Right cardiac atrium (tissue), 5 donors: ENCODE measurements around the gene MAD1L1. TPM values are rescaled to one million over a fixed set of nuclear protein-coding genes. Genes with fewer than 3 reads are reported as not detected.

Source experiments
- ATAC-seq, 2 donors: fragments of 200-7000 bp; cut with Tn5 transposase; one replicate each; pipeline versions ENCODE4 v1.8.0 to v1.9.1; 2020; ENCODE audit warnings: moderate library complexity in 2 of 2, mild to moderate bottlenecking in 1 of 2
- DNase-seq, 3 donors: peaks; one replicate each; pipeline ENCODE4 v3.0.0-alpha.2; 2020
- H3K27ac ChIP-seq: one replicate; pipeline ENCODE4 v1.5.1; 2013; ENCODE audit warnings: mild to moderate bottlenecking, low read length, control low read depth, moderate library complexity
- H3K27me3 ChIP-seq: one replicate; pipeline ENCODE4 v1.6.1; 2013; ENCODE audit not compliant: control insufficient read depth, insufficient read depth
- H3K4me1 ChIP-seq: one replicate; pipeline ENCODE4 v1.6.1; 2013; ENCODE audit warnings: low read length; ENCODE audit not compliant: control insufficient read depth, insufficient read depth
- H3K4me3 ChIP-seq: one replicate; pipeline ENCODE4 v1.5.1; 2013; ENCODE audit warnings: low read length, control low read depth
- H3K9me3 ChIP-seq: one replicate; pipeline ENCODE4 v1.6.1; 2013; ENCODE audit warnings: low read length; ENCODE audit not compliant: control insufficient read depth
- WGBS: extraction: QIAGEN DNeasy Blood & Tissue Kit; methylation state at CpG from one replicate; pipeline ENCODE4 v1.1.7; 2013; 5-methylcytosine and 5-hydroxymethylcytosine counted together
- intact Hi-C, 4 donors: fragments of 100-400 bp; cut with DNase I; formaldehyde crosslinking; loops; one replicate each; pipeline versions ENCODE4 v1.11.0 to v1.14.0; 2022 to 2023
- polyA plus RNA-seq: library from polyadenylated mRNA; stranded (reverse); fragments of 200-250 nt; gene quantifications from one replicate; pipeline ENCODE4 v1.2.3, GENCODE V29; 2013
- total RNA-seq, 4 donors: library from RNA; stranded (reverse); fragmentation: NEBNext Ultra II Directional; extraction: Animal tissue kit (Norgen Biotek cat#: 25700); gene quantifications; one replicate each; pipeline ENCODE4 v1.2.1, GENCODE V29; 2021
- donor health status: healthy with polysubstance abuse.
- donor health status: DM: no; HTN: yes; CAD: no.
- donor health status: DM: no; HTN: no; CAD: no.
- donor health status: DM: no; HTN: yes; CAD: no; lungs with severe emphysema.
- donor health status: DM: yes; HTN: yes; CAD: no.

The MAD1L1 gene
- total and polyA plus RNA-seq, 5 donors = 15.3 to 41.0 (median 33.7) TPM

- no peak overlapping the region for H3K4me3 ChIP-seq
- DNase-seq (no peak), ATAC-seq (no peak)
- intact Hi-C loops = no loop called here
- H3K27me3 ChIP-seq = no peaks in the 10 kb centered on the region
- 89% methylated on average over 6 of the region's 6 CpGs for WGBS
- H3K9me3 ChIP-seq = no peaks in the 10 kb centered on the region
- H3K4me1 ChIP-seq = peaks cover 5% of the 10 kb centered on the region
- H3K27ac ChIP-seq = no peak overlapping the region
Measured at GRCh38 chr7:2154121-2154520, 78.6 kb downstream of the MAD1L1 start.

- DNase-seq = peak in 1 of 3 donors; percentile 6
Measured at GRCh38 chr7:2152646-2153045, 80.1 kb downstream of the MAD1L1 start.

GRCh38 chr7:2151801-2152612 is 80.7 kb downstream of the MAD1L1 start:
- WGBS = 89% methylated on average over 24 of the region's 24 CpGs
- ATAC-seq = no peak
- no peaks in the 10 kb centered on the region for H3K9me3 ChIP-seq
- H3K27ac ChIP-seq = no peak overlapping the region
- H3K4me1 ChIP-seq = no peaks in the 10 kb centered on the region
- peak; percentile 10 to 42 (median 31) for DNase-seq
- intact Hi-C loops = no loop called here
- no peaks in the 10 kb centered on the region for H3K27me3 ChIP-seq
- no peak overlapping the region for H3K4me3 ChIP-seq

More at GRCh38 chr7:2152646-2153045, 80.1 kb downstream of the MAD1L1 start:
- intact Hi-C loops = no loop called here
- Histone ChIP-seq H3K27me3 (no peaks in the 10 kb centered on the region), H3K4me1 (peaks cover 5% of the 10 kb centered on the region), H3K9me3 (no peaks in the 10 kb centered on the region), H3K4me3 (no peak overlapping the region), H3K27ac (no peak overlapping the region)
- WGBS = 87% methylated on average over 9 of the region's 9 CpGs
- no peak for ATAC-seq

- intact Hi-C loops = no loop called here
- Histone ChIP-seq H3K27me3 (no peaks in the 10 kb centered on the region), H3K9me3 (no peaks in the 10 kb centered on the region), H3K27ac (no peak overlapping the region), H3K4me1 (no peaks in the 10 kb centered on the region), H3K4me3 (no peak overlapping the region)
- 85% methylated on average over 8 of the region's 8 CpGs for WGBS
- ATAC-seq (peak; percentile 34 to 40), DNase-seq (peak in 2 of 3 donors; percentile 58 to 66)
Measured at GRCh38 chr7:2151237-2151636, 81.5 kb downstream of the MAD1L1 start.

- 88% methylated on average over 10 of the region's 10 CpGs for WGBS
- H3K27ac ChIP-seq = no peak overlapping the region
- H3K4me3 ChIP-seq = no peak overlapping the region
- intact Hi-C loops = no loop called here
- no peak for DNase-seq
- no peaks in the 10 kb centered on the region for H3K27me3 ChIP-seq
- no peak for ATAC-seq
- no peaks in the 10 kb centered on the region for H3K9me3 ChIP-seq
- no peaks in the 10 kb centered on the region for H3K4me1 ChIP-seq
Measured at GRCh38 chr7:2150445-2150815, 82.3 kb downstream of the MAD1L1 start.

GRCh38 chr7:2149672-2150444 is 82.9 kb downstream of the MAD1L1 start:
- ATAC-seq (no peak), DNase-seq (peak in 2 of 3 donors; percentile 46 to 49)
- Histone ChIP-seq H3K4me1 (no peaks in the 10 kb centered on the region), H3K27me3 (no peaks in the 10 kb centered on the region), H3K9me3 (no peaks in the 10 kb centered on the region), H3K27ac (no peak overlapping the region), H3K4me3 (no peak overlapping the region)
- intact Hi-C loops = no loop called here
- 93% methylated on average over 29 of the region's 29 CpGs for WGBS

GRCh38 chr7:2148814-2149213 is 83.9 kb downstream of the MAD1L1 start:
- 97% methylated on average over 7 of the region's 7 CpGs for WGBS
- Histone ChIP-seq H3K9me3 (no peaks in the 10 kb centered on the region), H3K4me1 (no peaks in the 10 kb centered on the region), H3K4me3 (no peak overlapping the region), H3K27ac (no peak overlapping the region), H3K27me3 (no peaks in the 10 kb centered on the region)
- ATAC-seq (no peak), DNase-seq (peak in 2 of 3 donors; percentile 22 to 51)
- intact Hi-C loops = no loop called here

GRCh38 chr7:2148189-2148588 is 84.6 kb downstream of the MAD1L1 start:
- Histone ChIP-seq H3K4me3 (no peak overlapping the region), H3K9me3 (no peaks in the 10 kb centered on the region), H3K4me1 (no peaks in the 10 kb centered on the region), H3K27ac (no peak overlapping the region), H3K27me3 (no peaks in the 10 kb centered on the region)
- WGBS = 94% methylated on average over 11 of the region's 11 CpGs
- DNase-seq = peak in 2 of 3 donors; percentile 28 to 50
- intact Hi-C loops = no loop called here
- no peak for ATAC-seq

- Histone ChIP-seq H3K4me1 (no peaks in the 10 kb centered on the region), H3K27me3 (no peaks in the 10 kb centered on the region), H3K9me3 (no peaks in the 10 kb centered on the region), H3K4me3 (no peak overlapping the region), H3K27ac (no peak overlapping the region)
- WGBS = 93% methylated on average over 35 of the region's 35 CpGs
- ATAC-seq (no peak), DNase-seq (peak in 2 of 3 donors; percentile 4 to 42)
- intact Hi-C loops = no loop called here
Measured at GRCh38 chr7:2146676-2147472, 85.9 kb downstream of the MAD1L1 start.

GRCh38 chr7:2145835-2146580 is 86.7 kb downstream of the MAD1L1 start:
- Histone ChIP-seq H3K27me3 (no peaks in the 10 kb centered on the region), H3K4me3 (no peak overlapping the region), H3K9me3 (no peaks in the 10 kb centered on the region), H3K27ac (no peak overlapping the region), H3K4me1 (no peaks in the 10 kb centered on the region)
- ATAC-seq (no peak), DNase-seq (peak in 1 of 3 donors; percentile 47)
- intact Hi-C loops = no loop called here
- 94% methylated on average over 42 of the region's 42 CpGs for WGBS
